GM10266 (cell line): Measurements from ENCODE around the gene IFNL1.

ENCODE experiments used
- DNase-seq: peaks from one replicate; pipeline ENCODE4 v3.0.0; 2012; ENCODE audit errors: extremely low spot score
- TF ChIP-seq, protein P1 (sequence below): IDR thresholded peaks from 2 replicates; pipeline ENCODE4 v1.5.1; 2012; ENCODE audit warnings: mild to moderate bottlenecking, low read depth; ENCODE audit not compliant: control insufficient read depth, insufficient read depth; ENCODE audit errors: missing control alignments

The IFNL1 gene

DNA sequence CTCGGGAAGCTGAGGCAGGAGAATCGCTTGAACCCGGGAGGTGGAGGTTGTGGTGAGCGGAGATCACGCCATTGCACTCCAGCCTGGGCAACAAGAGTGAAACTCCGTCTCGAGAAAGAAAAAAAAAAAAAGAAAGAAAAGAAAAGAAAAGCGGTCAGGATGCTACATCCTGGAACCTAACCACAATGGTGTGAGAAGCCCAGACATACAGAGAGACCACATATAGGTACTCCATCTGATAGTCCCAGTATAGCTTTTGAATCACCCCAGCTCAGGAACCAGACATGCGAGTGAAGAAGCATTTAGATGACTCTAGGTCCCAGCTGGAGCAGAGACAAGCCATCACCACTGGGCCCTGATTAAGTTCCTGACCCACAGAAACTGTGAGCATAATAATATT, 3.2 kb downstream of the IFNL1 start:
- DNase-seq, result no peak
- TF ChIP-seq, protein P1, sequence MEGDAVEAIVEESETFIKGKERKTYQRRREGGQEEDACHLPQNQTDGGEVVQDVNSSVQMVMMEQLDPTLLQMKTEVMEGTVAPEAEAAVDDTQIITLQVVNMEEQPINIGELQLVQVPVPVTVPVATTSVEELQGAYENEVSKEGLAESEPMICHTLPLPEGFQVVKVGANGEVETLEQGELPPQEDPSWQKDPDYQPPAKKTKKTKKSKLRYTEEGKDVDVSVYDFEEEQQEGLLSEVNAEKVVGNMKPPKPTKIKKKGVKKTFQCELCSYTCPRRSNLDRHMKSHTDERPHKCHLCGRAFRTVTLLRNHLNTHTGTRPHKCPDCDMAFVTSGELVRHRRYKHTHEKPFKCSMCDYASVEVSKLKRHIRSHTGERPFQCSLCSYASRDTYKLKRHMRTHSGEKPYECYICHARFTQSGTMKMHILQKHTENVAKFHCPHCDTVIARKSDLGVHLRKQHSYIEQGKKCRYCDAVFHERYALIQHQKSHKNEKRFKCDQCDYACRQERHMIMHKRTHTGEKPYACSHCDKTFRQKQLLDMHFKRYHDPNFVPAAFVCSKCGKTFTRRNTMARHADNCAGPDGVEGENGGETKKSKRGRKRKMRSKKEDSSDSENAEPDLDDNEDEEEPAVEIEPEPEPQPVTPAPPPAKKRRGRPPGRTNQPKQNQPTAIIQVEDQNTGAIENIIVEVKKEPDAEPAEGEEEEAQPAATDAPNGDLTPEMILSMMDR, result no peak

DNA sequence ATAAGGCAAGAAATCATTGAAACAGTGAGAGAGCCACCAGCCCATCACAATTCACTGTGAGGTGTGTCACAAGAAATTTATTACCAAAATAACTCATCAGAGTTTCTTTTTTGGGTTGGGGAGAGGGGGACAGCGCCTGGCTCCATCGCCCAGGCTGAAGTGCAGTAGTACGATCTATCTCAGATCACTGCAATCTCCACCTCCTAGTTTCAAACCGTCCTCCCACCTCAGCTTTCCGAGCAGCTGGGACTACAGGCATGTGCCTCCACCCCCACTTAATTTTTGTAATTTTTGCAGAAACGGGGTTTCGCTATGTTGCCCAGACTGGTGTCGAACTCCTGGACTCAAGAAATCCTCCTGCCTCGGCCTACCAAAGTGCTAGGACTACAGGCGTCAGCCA, 3.6 kb downstream of the IFNL1 start:
- no peak for DNase-seq
- TF ChIP-seq, protein P1, result no peak

DNA sequence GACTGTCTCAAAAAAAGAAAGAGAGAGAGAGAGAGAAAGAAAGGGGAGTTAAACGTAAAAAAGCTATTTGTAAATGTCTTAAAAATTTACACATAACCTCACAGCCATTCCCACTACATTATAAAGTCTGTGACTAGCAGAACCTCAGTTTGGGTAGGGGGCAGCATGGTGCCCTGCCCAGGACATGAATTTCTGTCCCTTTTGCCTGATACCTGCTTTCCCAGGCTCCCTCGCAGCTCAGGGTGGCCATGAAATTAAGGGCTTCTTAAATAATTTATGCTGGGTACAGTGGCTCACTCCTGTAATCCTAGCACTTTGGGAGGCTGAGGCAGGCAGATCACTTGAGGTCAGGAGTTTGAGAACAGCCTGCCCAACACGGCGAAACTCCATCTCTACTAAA, 4.8 kb downstream of the IFNL1 start:
- TF ChIP-seq, protein P1, result no peak

DNA sequence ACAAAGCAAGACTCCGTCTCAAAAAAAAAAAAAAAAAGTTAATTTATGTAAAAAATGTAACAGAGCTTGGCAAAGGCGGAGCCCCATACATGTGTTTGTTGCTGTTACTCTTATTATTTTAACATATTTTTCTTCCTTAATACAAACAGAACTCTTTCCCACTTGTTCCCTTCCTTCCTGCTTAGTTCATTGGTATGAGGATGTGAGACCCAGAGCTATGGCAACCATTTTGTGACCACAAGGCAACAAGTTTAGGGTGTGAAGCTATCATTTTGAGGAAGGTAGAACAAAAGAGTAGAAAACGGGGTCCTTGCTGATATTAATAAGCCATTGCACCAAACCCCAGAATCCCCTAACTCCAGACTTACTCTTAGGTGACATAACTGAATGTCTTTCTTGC, 5.4 kb downstream of the IFNL1 start:
- TF ChIP-seq, protein P1, result no peak
- no peak for DNase-seq

More for the DNA sequence above, 4.8 kb downstream of the IFNL1 start:
- no peak for DNase-seq

DNA sequence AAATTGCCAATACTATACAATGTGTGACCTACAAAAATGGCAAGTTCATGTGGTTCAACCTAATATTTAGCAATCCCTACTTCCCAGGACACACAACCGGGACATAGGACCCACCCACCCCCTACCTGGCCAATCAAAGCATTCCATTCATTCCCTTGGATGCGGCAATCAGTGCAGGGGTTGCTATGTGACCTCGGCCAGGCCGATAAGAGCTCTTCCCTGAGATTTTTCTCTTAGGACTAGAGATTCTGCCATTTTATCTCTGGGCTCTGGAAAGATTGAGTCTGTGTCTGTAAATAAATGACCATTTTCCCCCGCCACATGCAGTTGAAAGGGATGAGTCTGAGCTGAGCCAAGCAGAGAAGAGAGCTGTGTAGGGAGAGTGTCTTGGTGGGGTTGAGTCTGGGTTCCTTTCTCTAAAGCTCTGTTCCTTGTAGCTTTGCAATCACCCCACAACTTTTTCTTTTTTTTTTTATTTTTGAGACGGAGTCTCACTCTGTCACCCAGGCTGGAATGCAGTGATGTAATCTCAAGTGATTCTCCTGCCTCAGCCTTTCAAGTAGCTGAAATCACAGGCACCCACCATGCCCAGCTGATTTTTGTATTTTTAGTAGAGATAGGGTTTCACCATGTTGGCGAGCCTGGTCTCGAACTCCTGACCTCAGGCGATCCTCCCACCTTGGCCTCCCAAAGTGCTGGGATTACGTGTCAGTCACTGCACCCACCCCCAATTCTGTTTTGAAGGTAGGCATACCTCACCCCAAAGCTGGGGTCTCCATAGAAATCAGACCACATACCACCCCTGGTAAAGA, 7.4 kb downstream of the IFNL1 start:
- TF ChIP-seq, protein P1, result no peak
- DNase-seq, result no peak

DNA sequence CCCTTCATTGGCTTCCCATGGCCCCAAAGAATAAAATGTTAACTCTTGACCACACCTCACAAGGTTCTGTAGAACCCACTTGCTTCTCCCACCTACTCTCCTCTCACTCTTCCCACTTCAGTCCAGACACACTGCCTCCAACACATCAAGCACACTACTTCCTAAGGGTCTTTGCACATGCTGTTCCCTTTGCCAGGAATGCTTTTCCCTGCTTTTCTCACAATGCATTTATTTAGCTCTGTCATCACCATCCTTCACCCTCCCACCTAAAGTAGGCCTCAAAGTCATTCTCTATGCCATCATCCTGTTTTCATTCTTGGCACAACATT, 7.9 kb downstream of the IFNL1 start:
- TF ChIP-seq, protein P1, result no peak

DNA sequence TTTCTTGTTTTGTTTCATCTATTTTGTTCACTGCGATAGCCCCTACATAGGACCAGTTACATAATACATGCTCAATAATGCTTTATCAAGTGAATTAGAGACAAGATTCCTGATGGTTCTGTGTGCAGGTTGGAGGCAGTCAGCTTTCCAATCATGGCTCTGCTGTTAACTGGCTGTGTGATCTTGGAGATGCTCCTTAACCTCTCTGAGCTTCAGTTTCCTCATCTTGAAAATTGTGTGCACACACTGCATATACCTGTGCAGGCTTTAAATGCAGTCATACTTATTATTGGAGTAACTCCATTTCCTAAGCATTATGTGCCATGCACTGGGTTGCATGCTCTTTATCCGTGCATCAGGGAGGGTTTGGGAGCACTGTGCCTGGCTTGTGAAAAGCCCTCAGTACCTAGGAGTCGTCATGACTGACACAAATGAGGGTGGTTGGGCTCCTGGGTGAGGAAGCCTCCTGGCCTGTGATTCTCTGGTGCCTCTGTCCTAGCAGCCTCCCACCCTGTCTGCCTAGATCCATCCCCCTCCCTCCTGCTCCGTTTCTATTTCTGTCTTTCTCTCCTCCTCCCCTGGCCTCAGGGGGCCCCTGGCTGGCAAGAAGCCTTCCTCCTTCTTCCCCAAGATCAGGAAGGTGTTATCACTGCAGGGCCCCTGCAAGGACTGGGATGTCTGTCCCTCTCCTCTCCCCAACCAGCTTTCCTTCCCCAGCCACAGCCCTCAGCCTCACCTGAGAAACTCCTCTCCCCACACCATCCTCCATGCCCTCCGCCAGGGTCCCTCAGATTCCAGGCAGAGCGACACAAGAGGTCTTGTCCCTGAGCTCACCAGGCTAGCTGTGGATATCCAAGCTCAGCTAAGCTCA, 8.7 kb downstream of the IFNL1 start:
- no peak for DNase-seq
- TF ChIP-seq, protein P1, result no peak

More for the DNA sequence above, 7.9 kb downstream of the IFNL1 start:
- no peak for DNase-seq
